Measurements from ENCODE around the gene CCNI. TPM values are rescaled to one million over a fixed set of nuclear protein-coding genes. Genes with fewer than 3 reads are reported as not detected.

Gene CCNI
- total RNA-seq, 1 experiment from 2014 or later, result 213 TPM

DNA sequence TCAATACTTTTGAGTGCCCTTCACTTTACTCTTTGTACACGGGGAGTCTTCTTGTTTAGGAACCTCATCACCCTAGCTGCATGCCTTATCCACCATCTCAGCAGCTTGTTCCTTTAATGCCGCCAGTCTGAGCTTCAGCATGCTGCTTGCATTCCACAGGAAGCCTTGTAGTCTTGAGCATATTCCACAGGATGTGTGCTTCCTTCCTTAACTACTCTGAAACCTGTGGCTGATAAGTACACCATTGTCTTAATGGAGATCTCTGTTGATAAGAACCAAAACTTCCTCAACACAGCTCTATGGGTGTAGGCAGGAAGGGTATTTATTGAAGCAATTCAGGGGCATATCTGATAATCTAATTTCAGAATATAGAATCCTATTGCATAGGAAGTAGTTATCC lies 24.4 kb upstream of the CCNI start (continued):
- TF ChIP-seq ZNF219 (CRISPR knock-in tag; IDR thresholded peaks at IDR 0.05; ENCODE audit: borderline replicate concordance) (no peak), FOXJ3 (CRISPR knock-in tag; IDR thresholded peaks at IDR 0.05; ENCODE audit: borderline replicate concordance) (no peak), MXD4 (CRISPR knock-in tag; IDR thresholded peaks at IDR 0.05; ENCODE audit: borderline replicate concordance) (no peak), SOX15 (CRISPR knock-in tag; IDR thresholded peaks at IDR 0.05) (no peak), SP1 (CRISPR knock-in tag; conservative IDR thresholded peaks at IDR 0.05) (no peak), CBFB (CRISPR knock-in tag; IDR thresholded peaks at IDR 0.05; ENCODE audit: low read depth) (no peak)
- TF ChIP-seq, protein P1, sequence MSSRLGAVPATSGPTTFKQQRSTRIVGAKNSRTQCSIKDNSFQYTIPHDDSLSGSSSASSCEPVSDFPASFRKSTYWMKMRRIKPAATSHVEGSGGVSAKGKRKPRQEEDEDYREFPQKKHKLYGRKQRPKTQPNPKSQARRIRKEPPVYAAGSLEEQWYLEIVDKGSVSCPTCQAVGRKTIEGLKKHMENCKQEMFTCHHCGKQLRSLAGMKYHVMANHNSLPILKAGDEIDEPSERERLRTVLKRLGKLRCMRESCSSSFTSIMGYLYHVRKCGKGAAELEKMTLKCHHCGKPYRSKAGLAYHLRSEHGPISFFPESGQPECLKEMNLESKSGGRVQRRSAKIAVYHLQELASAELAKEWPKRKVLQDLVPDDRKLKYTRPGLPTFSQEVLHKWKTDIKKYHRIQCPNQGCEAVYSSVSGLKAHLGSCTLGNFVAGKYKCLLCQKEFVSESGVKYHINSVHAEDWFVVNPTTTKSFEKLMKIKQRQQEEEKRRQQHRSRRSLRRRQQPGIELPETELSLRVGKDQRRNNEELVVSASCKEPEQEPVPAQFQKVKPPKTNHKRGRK (CRISPR knock-in tag; IDR thresholded peaks at IDR 0.05; ENCODE audit: borderline replicate concordance), result no peak
- TF ChIP-seq, protein P2, sequence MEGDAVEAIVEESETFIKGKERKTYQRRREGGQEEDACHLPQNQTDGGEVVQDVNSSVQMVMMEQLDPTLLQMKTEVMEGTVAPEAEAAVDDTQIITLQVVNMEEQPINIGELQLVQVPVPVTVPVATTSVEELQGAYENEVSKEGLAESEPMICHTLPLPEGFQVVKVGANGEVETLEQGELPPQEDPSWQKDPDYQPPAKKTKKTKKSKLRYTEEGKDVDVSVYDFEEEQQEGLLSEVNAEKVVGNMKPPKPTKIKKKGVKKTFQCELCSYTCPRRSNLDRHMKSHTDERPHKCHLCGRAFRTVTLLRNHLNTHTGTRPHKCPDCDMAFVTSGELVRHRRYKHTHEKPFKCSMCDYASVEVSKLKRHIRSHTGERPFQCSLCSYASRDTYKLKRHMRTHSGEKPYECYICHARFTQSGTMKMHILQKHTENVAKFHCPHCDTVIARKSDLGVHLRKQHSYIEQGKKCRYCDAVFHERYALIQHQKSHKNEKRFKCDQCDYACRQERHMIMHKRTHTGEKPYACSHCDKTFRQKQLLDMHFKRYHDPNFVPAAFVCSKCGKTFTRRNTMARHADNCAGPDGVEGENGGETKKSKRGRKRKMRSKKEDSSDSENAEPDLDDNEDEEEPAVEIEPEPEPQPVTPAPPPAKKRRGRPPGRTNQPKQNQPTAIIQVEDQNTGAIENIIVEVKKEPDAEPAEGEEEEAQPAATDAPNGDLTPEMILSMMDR (IDR thresholded peaks at IDR 0.05), result no peak

DNA sequence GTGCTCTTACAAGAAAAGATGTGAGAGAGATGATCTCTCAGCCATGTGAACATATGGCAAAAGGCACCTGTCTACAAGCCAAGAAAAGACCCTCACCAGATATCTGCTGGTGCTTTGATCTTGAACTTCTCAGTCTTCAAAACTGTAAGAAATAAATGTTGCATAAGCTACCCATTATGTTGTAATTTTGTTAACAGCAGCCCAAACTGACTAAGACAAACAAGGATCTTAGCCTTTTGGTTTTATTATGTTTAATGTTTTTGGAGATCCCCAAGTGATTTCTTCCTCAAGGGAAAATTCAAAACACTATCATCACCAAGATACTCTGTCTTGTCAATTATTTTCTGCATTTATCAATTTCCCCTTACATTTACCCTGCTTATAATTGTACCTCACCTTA lies 21.8 kb upstream of the CCNI start:
- CTCF ChIA-PET, result interaction anchor here (1.3 to 2.3 kb wide), 2 partner anchors 23 to 106 kb away, joined by 4 to 10 read pairs; no protein-coding TSS in a partner anchor
- ATAC-seq, result no peak
- peaks cover 12% of the 10 kb centered on the region for H3K4me1 Mint-ChIP-seq
- no peaks in the 10 kb centered on the region for H3K9me3 Mint-ChIP-seq
- POLR2A ChIA-PET, result no interaction called here
- TF ChIP-seq, protein P3, sequence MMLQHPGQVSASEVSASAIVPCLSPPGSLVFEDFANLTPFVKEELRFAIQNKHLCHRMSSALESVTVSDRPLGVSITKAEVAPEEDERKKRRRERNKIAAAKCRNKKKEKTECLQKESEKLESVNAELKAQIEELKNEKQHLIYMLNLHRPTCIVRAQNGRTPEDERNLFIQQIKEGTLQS (CRISPR knock-in tag; conservative IDR thresholded peaks at IDR 0.05), result no peak
- TF ChIP-seq RORB (CRISPR knock-in tag; IDR thresholded peaks at IDR 0.05), result no peak
- TF ChIP-seq, protein P4, sequence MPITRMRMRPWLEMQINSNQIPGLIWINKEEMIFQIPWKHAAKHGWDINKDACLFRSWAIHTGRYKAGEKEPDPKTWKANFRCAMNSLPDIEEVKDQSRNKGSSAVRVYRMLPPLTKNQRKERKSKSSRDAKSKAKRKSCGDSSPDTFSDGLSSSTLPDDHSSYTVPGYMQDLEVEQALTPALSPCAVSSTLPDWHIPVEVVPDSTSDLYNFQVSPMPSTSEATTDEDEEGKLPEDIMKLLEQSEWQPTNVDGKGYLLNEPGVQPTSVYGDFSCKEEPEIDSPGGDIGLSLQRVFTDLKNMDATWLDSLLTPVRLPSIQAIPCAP (CRISPR knock-in tag; IDR thresholded peaks at IDR 0.05), result no peak
- TF ChIP-seq, protein P5, sequence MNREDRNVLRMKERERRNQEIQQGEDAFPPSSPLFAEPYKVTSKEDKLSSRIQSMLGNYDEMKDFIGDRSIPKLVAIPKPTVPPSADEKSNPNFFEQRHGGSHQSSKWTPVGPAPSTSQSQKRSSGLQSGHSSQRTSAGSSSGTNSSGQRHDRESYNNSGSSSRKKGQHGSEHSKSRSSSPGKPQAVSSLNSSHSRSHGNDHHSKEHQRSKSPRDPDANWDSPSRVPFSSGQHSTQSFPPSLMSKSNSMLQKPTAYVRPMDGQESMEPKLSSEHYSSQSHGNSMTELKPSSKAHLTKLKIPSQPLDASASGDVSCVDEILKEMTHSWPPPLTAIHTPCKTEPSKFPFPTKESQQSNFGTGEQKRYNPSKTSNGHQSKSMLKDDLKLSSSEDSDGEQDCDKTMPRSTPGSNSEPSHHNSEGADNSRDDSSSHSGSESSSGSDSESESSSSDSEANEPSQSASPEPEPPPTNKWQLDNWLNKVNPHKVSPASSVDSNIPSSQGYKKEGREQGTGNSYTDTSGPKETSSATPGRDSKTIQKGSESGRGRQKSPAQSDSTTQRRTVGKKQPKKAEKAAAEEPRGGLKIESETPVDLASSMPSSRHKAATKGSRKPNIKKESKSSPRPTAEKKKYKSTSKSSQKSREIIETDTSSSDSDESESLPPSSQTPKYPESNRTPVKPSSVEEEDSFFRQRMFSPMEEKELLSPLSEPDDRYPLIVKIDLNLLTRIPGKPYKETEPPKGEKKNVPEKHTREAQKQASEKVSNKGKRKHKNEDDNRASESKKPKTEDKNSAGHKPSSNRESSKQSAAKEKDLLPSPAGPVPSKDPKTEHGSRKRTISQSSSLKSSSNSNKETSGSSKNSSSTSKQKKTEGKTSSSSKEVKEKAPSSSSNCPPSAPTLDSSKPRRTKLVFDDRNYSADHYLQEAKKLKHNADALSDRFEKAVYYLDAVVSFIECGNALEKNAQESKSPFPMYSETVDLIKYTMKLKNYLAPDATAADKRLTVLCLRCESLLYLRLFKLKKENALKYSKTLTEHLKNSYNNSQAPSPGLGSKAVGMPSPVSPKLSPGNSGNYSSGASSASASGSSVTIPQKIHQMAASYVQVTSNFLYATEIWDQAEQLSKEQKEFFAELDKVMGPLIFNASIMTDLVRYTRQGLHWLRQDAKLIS (CRISPR knock-in tag; IDR thresholded peaks at IDR 0.05; ENCODE audit: borderline replicate concordance), result no peak
- TF ChIP-seq ZNF423 (CRISPR knock-in tag; IDR thresholded peaks at IDR 0.05), result no peak
- TF ChIP-seq FOXJ3 (CRISPR knock-in tag; IDR thresholded peaks at IDR 0.05; ENCODE audit: borderline replicate concordance), result no peak
- TF ChIP-seq NR1H2 (CRISPR knock-in tag; IDR thresholded peaks at IDR 0.05), result no peak
- no peak for TF ChIP-seq JAZF1 (CRISPR knock-in tag; IDR thresholded peaks at IDR 0.05)
- TF ChIP-seq OVOL2 (CRISPR knock-in tag; IDR thresholded peaks at IDR 0.05; ENCODE audit: borderline replicate concordance), result no peak
- TF ChIP-seq, protein P1 (CRISPR knock-in tag; IDR thresholded peaks at IDR 0.05; ENCODE audit: borderline replicate concordance), result no peak
- H3K4me3 Mint-ChIP-seq, result no peak overlapping the region
- no peak overlapping the region for H3K27ac Mint-ChIP-seq
- H3K36me3 Mint-ChIP-seq, result no peaks in the 10 kb centered on the region
- DNase-seq (ENCODE audit: low spot score), result no peak
- H3K27me3 Mint-ChIP-seq (ENCODE audit: low read depth), result no peaks in the 10 kb centered on the region
